Embryonic facial prominence (tissue), 1 donor: Measurements from ENCODE around the gene TIMM17B.
A peak's percentile ranks its signal among the peaks of the same experiment; 100 is the strongest.

Experiments
- DNase-seq: peaks from one replicate; pipeline ENCODE4 v3.0.0-alpha.2; 2016; ENCODE audit errors: extremely low spot score

Gene TIMM17B

GRCh38 chrX:48897625-48898306, at the start of gene TIMM17B, which contains the start of gene PQBP1:
TIMM17B (minus strand) TSS chrX:48897768; CDS start chrX:48897749, 19 bp downstream.
PQBP1 (plus strand) TSS chrX:48897930; CDS start chrX:48898510, 580 bp downstream.
- peak; percentile 84 for DNase-seq

GRCh38 chrX:48945517-48946348, 48.2 kb upstream of the TIMM17B start:
- DNase-seq: no peak

GRCh38 chrX:48942895-48943294, 45.3 kb upstream of the TIMM17B start:
- no peak for DNase-seq

GRCh38 chrX:48940404-48940955, 42.9 kb upstream of the TIMM17B start:
- no peak for DNase-seq

- DNase-seq: no peak
Measured at GRCh38 chrX:48939524-48940228, 42.1 kb upstream of the TIMM17B start.

- no peak for DNase-seq
Measured at GRCh38 chrX:48938721-48939425, 41.3 kb upstream of the TIMM17B start.

- DNase-seq: no peak
Measured at GRCh38 chrX:48937054-48937907, 39.7 kb upstream of the TIMM17B start.

GRCh38 chrX:48936429-48937053, 39.0 kb upstream of the TIMM17B start:
- DNase-seq: no peak

GRCh38 chrX:48935301-48935670, 37.7 kb upstream of the TIMM17B start:
- DNase-seq: no peak

GRCh38 chrX:48934581-48935300, 37.2 kb upstream of the TIMM17B start:
- no peak for DNase-seq

- no peak for DNase-seq
Measured at GRCh38 chrX:48933757-48934156, 36.2 kb upstream of the TIMM17B start.

- DNase-seq: no peak
Measured at GRCh38 chrX:48927736-48928382, 30.3 kb upstream of the TIMM17B start.

GRCh38 chrX:48927123-48927522, 29.6 kb upstream of the TIMM17B start:
- no peak for DNase-seq

- DNase-seq: no peak
Measured at GRCh38 chrX:48924270-48924669, 26.7 kb upstream of the TIMM17B start.

GRCh38 chrX:48923771-48924170, 26.2 kb upstream of the TIMM17B start:
- DNase-seq: no peak

- DNase-seq: no peak
Measured at GRCh38 chrX:48920718-48921104, 23.1 kb upstream of the TIMM17B start.

- no peak for DNase-seq
Measured at GRCh38 chrX:48919947-48920717, 22.6 kb upstream of the TIMM17B start.

- DNase-seq: no peak
Measured at GRCh38 chrX:48919360-48919841, 21.8 kb upstream of the TIMM17B start.
